ENCODE measurements around the gene DDX20. TPM values are rescaled to one million over a fixed set of nuclear protein-coding genes. Genes with fewer than 3 reads are reported as not detected.
"Not testable (repeated sequence)": the region's sequence is repeated elsewhere in the genome, so short reads cannot be mapped to it uniquely, and the experiment has no call there.

Gene DDX20
- total RNA-seq, 2 experiments from 2014 or later: 15.3 to 15.9 TPM

DNA sequence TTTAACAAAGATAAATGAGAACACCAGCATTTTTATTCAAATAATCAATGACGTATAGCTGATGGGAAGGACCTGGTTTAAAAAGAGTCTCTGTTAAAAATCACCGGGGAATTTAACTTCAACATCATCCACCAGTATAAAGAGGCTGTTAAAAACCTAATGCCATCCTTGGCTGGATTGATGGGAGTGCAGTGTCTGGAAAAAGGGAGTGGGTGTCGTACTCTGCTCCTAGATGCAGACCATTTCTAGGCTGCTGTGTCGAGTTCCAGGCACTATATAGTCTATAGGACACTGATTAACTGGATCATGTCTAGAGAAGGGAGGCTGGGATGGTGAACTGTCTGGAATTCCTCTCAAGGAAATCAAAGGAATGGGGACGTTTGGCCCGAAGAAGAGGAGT is 36.1 kb downstream of the DDX20 start:
- no peak for ATAC-seq
- H3K4me1 Mint-ChIP-seq (ENCODE audit: low read depth): no peaks in the 10 kb centered on the region
- TF ChIP-seq, protein P1, sequence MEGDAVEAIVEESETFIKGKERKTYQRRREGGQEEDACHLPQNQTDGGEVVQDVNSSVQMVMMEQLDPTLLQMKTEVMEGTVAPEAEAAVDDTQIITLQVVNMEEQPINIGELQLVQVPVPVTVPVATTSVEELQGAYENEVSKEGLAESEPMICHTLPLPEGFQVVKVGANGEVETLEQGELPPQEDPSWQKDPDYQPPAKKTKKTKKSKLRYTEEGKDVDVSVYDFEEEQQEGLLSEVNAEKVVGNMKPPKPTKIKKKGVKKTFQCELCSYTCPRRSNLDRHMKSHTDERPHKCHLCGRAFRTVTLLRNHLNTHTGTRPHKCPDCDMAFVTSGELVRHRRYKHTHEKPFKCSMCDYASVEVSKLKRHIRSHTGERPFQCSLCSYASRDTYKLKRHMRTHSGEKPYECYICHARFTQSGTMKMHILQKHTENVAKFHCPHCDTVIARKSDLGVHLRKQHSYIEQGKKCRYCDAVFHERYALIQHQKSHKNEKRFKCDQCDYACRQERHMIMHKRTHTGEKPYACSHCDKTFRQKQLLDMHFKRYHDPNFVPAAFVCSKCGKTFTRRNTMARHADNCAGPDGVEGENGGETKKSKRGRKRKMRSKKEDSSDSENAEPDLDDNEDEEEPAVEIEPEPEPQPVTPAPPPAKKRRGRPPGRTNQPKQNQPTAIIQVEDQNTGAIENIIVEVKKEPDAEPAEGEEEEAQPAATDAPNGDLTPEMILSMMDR (IDR thresholded peaks at IDR 0.05): no peak
- no peak for DNase-seq
- no peaks in the 10 kb centered on the region for H3K9me3 Mint-ChIP-seq
- no peak overlapping the region for H3K27ac Mint-ChIP-seq
- H3K4me3 Mint-ChIP-seq: no peak overlapping the region
- no peaks in the 10 kb centered on the region for H3K36me3 Mint-ChIP-seq (ENCODE audit: low read depth)
- peaks cover 7% of the 10 kb centered on the region for H3K27me3 Mint-ChIP-seq
- POLR2A ChIA-PET: no interaction called here
- intact Hi-C loops (cut with micrococcal nuclease): no loop called here
- CTCF ChIA-PET: interaction anchor here (0.6 to 1.0 kb wide), 2 partner anchors 9 to 392 kb away, joined by 3 read pairs; no protein-coding TSS in a partner anchor

DNA sequence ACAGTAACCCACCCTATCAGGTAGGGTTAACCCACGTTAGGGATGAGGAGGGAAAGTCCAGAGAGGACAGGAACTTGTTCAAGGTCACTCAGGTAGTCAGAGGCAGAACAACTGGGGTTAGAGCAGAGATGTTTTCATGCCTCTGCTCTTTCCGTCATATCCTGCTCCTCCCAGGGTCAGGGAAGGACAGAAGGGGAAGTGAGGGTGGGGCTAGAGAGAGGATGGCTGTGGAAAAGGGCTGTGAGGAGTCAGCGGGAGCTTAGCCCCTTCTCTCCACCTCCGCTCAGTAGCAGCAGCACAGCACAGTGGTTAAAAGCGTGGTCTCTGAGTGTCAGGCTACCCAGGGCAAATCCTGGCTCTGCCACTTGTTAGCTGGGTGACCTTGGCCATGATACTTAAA is 36.5 kb downstream of the DDX20 start:
- ChIA-PET POLR2A (no interaction called here), CTCF (interaction anchor here (0.6 kb wide), 1 partner anchor 392 kb away, joined by 3 read pairs; no protein-coding TSS in a partner anchor)
- ATAC-seq: no peak
- Mint-ChIP-seq H3K4me3 (no peak overlapping the region), H3K36me3 (ENCODE audit: low read depth) (no peaks in the 10 kb centered on the region), H3K4me1 (ENCODE audit: low read depth) (no peaks in the 10 kb centered on the region), H3K9me3 (no peaks in the 10 kb centered on the region), H3K27ac (no peak overlapping the region), H3K27me3 (peaks cover 7% of the 10 kb centered on the region)
- TF ChIP-seq, protein P1 (IDR thresholded peaks at IDR 0.05): no peak
- DNase-seq: no peak
- intact Hi-C loops (cut with micrococcal nuclease): no loop called here

DNA sequence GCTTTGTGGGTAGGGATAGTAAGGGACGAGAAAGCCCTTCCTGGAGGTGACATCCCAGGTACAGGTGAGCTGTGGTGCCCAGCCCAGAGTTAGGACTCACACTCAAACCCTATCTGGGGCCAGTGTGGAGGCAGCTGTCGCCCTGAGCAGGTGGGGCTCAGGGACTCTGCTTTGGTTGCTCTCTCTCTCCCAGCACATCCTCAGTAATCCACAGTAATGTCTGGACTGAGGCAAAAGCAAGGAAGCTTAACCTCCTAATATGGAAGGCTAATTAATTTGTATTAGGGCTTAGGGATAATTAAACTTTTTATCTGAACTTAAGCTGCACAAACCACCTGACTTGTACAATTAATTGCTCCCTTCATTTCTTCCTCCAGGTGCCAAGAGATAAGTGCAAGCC is 38.2 kb downstream of the DDX20 start:
- H3K36me3 Mint-ChIP-seq (ENCODE audit: low read depth): no peaks in the 10 kb centered on the region
- no peaks in the 10 kb centered on the region for H3K4me1 Mint-ChIP-seq (ENCODE audit: low read depth)
- H3K27me3 Mint-ChIP-seq: peaks cover 7% of the 10 kb centered on the region
- H3K27ac Mint-ChIP-seq: no peak overlapping the region
- H3K9me3 Mint-ChIP-seq: no peaks in the 10 kb centered on the region
- no peak for DNase-seq
- ChIA-PET POLR2A (no interaction called here), CTCF (no interaction called here)
- TF ChIP-seq, protein P1 (IDR thresholded peaks at IDR 0.05): no peak
- ATAC-seq: no peak
- no peak overlapping the region for H3K4me3 Mint-ChIP-seq
- intact Hi-C loops (cut with micrococcal nuclease): no loop called here

DNA sequence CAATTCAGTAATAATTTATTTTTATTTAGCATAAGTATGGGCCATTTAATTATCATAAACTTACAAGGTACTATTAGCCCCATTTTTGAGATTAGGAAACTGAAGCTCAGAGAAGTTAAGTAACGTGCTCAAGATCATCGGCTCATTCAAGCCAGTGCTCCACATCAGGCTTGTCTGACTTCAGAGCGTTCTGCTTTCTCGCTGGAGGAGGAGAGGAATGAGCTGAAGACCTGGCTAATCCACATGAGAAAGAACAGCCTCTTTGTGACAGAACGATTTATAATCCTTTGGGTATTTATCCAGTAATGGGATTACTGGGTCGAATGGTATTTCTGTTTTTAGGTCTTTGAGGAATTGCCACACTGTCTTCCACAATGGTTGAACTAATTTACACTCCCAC is 39.7 kb downstream of the DDX20 start:
- H3K36me3 Mint-ChIP-seq (ENCODE audit: low read depth): no peaks in the 10 kb centered on the region
- H3K4me3 Mint-ChIP-seq: no peak overlapping the region
- no peak for DNase-seq
- no peaks in the 10 kb centered on the region for H3K9me3 Mint-ChIP-seq
- TF ChIP-seq, protein P1 (IDR thresholded peaks at IDR 0.05): no peak
- no peak for ATAC-seq
- intact Hi-C loops (cut with micrococcal nuclease): no loop called here
- H3K4me1 Mint-ChIP-seq (ENCODE audit: low read depth): no peaks in the 10 kb centered on the region
- ChIA-PET CTCF (no interaction called here), POLR2A (no interaction called here)
- peaks cover 7% of the 10 kb centered on the region for H3K27me3 Mint-ChIP-seq
- H3K27ac Mint-ChIP-seq: no peak overlapping the region

DNA sequence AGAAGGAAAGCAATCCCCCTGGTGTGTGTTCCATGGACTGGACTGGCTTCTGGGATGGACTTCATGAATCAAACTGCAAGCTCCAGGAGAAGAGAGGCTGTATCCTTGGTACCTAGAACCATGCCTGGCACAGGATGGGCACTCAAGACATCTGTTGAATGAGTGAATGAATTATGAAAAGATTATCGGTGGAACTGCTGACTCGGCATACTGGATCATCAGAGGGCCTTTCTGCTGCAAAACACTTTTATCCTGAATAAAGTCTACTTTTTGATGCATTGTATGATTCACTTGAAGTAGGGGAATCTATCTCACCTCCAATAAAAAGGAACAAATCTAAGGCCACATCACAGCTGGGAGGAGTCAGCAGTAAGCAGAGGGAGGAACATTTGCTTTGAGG is 42.9 kb downstream of the DDX20 start:
- DNase-seq: no peak
- intact Hi-C loops (cut with micrococcal nuclease): no loop called here
- no peak overlapping the region for H3K27ac Mint-ChIP-seq
- no peaks in the 10 kb centered on the region for H3K27me3 Mint-ChIP-seq
- no peaks in the 10 kb centered on the region for H3K4me1 Mint-ChIP-seq (ENCODE audit: low read depth)
- no peaks in the 10 kb centered on the region for H3K9me3 Mint-ChIP-seq
- CTCF ChIA-PET: no interaction called here
- no peak for ATAC-seq
- TF ChIP-seq, protein P1 (IDR thresholded peaks at IDR 0.05): no peak
- no peaks in the 10 kb centered on the region for H3K36me3 Mint-ChIP-seq (ENCODE audit: low read depth)
- no peak overlapping the region for H3K4me3 Mint-ChIP-seq
- POLR2A ChIA-PET: no interaction called here

DNA sequence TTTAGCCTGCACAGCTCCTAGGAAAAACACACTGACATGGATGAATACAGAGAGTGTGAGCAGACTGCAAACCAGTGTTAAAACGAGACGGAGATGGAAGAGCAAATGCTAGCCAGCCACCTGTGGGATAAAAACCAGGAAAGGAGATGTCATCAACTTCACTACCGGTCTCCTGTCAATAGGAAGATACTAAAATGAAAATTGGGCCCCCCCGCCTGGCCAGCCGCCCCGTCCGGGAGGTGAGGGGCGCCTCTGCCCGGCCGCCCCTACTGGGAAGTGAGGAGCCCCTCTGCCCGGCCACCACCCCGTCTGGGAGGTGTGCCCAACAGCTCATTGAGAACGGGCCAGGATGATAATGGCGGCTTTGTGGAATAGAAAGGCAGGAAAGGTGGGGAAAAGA is 44.0 kb downstream of the DDX20 start:
- intact Hi-C loops (cut with micrococcal nuclease); ATAC-seq; H3K4me1 Mint-ChIP-seq (ENCODE audit: low read depth); H3K36me3 Mint-ChIP-seq (ENCODE audit: low read depth); H3K9me3 Mint-ChIP-seq; H3K27ac Mint-ChIP-seq; POLR2A ChIA-PET; H3K27me3 Mint-ChIP-seq; H3K4me3 Mint-ChIP-seq; CTCF ChIA-PET; DNase-seq: not testable (repeated sequence)
